Mucosa of gallbladder (tissue), 1 donor: ENCODE results near the gene ZNF674. TPM values are rescaled to one million over a fixed set of nuclear protein-coding genes. Genes with fewer than 3 reads are reported as not detected.
A peak's percentile ranks its signal among the peaks of the same experiment; 100 is the strongest.

Experiments used
- DNase-seq: peaks from one replicate; pipeline ENCODE4 v3.0.0-alpha.2; 2020; ENCODE audit warnings: low spot score
- total RNA-seq: library from RNA; stranded (reverse); gene quantifications from one replicate; pipeline ENCODE4 v1.2.1, GENCODE V29; 2021
- donor health status: DM: no; HTN: no; CAD: no.

The ZNF674 gene
- 4.7 TPM for total RNA-seq

- DNase-seq: peak; percentile 90
Measured at GRCh38 chrX:46545111-46546005, at the start of gene ZNF674. Gene ZNF674, minus strand, starts transcription at chrX:46545421. Its CDS starts 3,334 bp downstream, at chrX:46542087.

- DNase-seq: no peak
Measured at GRCh38 chrX:46589977-46590723, 44.9 kb upstream of the ZNF674 start.

- DNase-seq: peak; percentile 20
Measured at GRCh38 chrX:46588263-46588662, 43.0 kb upstream of the ZNF674 start.

GRCh38 chrX:46587753-46588171, 42.5 kb upstream of the ZNF674 start:
- no peak for DNase-seq

GRCh38 chrX:46587158-46587557, 41.9 kb upstream of the ZNF674 start:
- no peak for DNase-seq

GRCh38 chrX:46584736-46585135, 39.5 kb upstream of the ZNF674 start:
- no peak for DNase-seq

- DNase-seq: no peak
Measured at GRCh38 chrX:46582966-46583365, 37.7 kb upstream of the ZNF674 start.

GRCh38 chrX:46582325-46582724, 37.1 kb upstream of the ZNF674 start:
- DNase-seq: no peak

- DNase-seq: no peak
Measured at GRCh38 chrX:46580613-46581012, 35.4 kb upstream of the ZNF674 start.

GRCh38 chrX:46579250-46579649, 34.0 kb upstream of the ZNF674 start:
- DNase-seq: no peak

GRCh38 chrX:46577221-46578005, 32.2 kb upstream of the ZNF674 start:
- DNase-seq: no peak

- no peak for DNase-seq
Measured at GRCh38 chrX:46576458-46576857, 31.2 kb upstream of the ZNF674 start.

- no peak for DNase-seq
Measured at GRCh38 chrX:46575991-46576392, 30.8 kb upstream of the ZNF674 start.

GRCh38 chrX:46575586-46575985, 30.4 kb upstream of the ZNF674 start:
- DNase-seq: no peak

GRCh38 chrX:46574774-46575381, 29.7 kb upstream of the ZNF674 start:
- no peak for DNase-seq

- DNase-seq: peak; percentile 38
Measured at GRCh38 chrX:46573892-46574773, 28.9 kb upstream of the ZNF674 start.

- peak; percentile 53 for DNase-seq
Measured at GRCh38 chrX:46573331-46573891, 28.2 kb upstream of the ZNF674 start, which contains the start of gene CHST7. Gene CHST7, plus strand, starts transcription at chrX:46573765. Its CDS starts 167 bp downstream, at chrX:46573932.

GRCh38 chrX:46572340-46572936, 27.2 kb upstream of the ZNF674 start:
- DNase-seq: no peak
